HG03159 (cell line): ENCODE measurements around the gene NMNAT2.
"Not testable (repeated sequence)": the region's sequence is repeated elsewhere in the genome, so short reads cannot be mapped to it uniquely, and the experiment has no call there.

Experiments
- ATAC-seq: cut with Tn5 transposase; IDR thresholded peaks from one replicate; pipeline ENCODE4 v1.9.1; 2021; ENCODE audit warnings: mild to moderate bottlenecking, moderate library complexity; ENCODE audit not compliant: unreplicated experiment

NMNAT2 gene

DNA sequence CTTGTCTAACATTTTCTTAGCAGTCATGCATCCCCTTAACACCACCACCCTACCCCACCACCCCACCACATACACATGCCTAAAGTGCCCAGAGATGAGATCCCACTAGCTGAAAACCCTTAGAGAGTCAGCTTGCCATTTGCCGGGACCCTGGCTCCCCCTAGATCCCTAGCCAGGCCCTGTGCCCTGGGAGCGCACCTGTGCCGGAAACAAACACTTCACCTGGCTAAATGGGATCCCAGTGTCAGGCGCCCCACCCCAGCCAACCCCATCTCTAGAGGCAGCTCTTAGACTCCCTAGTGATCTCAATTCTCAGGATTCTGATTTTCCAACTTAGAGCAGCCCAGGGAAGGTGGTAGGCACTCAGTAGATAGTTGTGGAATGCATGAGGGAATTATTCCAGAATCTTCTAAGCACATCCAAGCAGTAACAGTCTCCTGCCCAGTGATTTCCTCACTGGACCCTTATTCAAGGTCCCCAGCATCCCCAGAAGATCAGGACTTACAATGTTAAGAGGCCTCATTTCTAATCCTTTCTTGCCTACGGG, 126.9 kb downstream of the NMNAT2 start:
- no peak for ATAC-seq

GRCh38 chr1:183290628-183291027, 127.6 kb downstream of the NMNAT2 start:
- no peak for ATAC-seq

DNA sequence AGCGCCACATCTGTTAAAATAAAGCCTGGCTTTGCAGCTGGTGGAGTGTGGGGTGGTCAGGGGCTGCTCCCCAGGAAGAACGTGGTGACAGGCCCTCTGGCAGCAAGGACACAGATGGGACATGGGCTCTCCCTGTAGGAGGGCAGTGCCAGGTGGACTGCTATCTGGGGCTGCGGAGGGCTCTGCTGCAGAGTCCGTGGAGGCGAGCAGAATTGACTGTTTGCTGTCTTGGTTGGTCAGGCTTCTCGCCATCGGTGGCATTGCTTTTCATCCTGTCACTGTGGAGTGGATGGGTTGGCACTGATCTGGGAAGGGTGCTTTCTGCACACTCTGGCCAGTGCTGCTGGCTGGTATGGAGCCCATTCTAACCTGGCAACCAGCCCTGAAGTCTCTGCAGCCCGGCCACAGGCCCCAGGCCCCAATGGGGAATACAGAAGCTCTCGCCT, 129.1 kb downstream of the NMNAT2 start:
- no peak for ATAC-seq

DNA sequence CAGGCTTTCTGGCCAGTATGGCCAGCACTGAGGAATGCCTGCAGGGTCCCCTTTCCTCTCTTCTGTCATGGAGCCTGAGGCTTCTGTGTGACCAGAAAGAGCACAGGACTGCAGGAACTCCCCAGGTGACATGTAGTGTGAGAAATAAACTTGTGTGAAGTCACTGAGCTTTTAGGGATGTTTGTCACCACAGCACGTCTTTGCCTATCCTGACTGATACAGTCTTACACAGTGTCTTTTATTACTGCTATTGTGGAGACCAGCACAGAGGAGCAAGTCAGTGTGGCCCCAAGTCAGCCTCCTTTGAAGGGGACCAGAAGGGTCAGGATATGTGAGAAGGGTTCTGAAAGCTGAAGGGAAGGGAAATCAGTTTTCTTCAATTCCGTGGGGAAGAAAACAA, 129.6 kb downstream of the NMNAT2 start:
- ATAC-seq = no peak

DNA sequence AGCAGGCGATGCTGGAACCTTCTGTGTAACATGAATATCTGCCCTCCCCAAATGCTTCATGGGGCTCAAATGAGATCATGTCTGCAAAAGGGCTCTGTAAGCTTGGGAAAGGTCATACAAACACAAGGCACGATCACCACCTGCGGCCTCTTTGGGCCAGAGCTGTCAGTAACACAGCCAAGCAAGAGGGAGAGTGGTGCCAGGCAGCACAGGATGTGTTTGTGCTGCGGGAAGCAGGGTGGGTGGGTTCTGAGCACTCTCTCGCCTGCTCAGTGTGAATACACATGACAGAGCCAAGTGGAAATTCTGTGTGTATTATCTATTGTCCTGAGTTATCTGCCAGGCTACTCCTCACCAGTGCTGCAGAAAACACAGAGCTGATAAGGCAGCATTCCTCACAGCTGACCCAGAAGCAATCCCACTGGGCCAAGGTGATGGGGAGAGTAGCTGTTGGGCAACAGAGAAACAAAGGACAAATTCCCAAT, 130.9 kb downstream of the NMNAT2 start:
- no peak for ATAC-seq

DNA sequence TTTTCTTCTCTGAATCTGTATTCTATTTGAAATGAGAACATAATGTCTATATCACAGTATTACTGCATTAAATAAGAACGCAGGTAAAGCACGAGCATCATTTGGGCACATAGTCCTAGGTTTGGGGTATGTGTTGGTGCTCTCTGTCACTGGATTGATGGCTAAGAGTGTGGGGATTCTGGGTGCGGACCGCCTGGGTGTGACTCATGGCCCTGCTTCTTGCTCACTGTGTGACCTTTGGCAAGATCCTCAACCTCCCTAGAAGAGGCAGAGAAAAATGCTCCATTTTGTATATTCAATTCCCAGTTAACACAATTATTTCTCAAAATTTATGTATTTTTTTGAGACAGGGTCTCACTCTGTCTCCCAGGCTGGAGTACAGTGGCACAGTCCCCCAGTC, 132.4 kb downstream of the NMNAT2 start:
- no peak for ATAC-seq

- ATAC-seq = no peak
Observed at GRCh38 chr1:183285256-183285655, 132.9 kb downstream of the NMNAT2 start.

- ATAC-seq = no peak
Observed at GRCh38 chr1:183284086-183284485, 134.1 kb downstream of the NMNAT2 start.

DNA sequence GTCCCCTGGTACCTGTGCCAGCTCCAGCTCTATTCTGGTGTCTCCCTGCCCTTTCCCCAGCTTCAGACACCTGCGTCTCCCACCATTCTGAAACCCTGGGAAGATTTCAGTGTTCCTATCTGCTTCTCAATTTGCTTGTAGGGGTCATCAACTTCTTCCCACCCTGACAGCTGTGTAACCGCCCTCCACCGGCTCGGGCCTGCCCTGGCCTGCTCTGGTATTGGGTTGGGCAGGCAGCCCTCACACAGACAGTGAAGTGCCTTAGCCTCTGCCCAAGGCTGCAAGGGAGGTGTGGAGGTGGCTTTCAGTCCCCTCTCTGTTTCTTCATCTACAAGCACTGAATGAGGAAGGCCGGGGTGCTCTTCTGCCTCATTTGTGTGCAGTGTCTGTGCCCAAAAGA, 134.9 kb downstream of the NMNAT2 start:
- ATAC-seq = no peak

- no peak for ATAC-seq
Observed at GRCh38 chr1:183282101-183282855, 135.9 kb downstream of the NMNAT2 start.

DNA sequence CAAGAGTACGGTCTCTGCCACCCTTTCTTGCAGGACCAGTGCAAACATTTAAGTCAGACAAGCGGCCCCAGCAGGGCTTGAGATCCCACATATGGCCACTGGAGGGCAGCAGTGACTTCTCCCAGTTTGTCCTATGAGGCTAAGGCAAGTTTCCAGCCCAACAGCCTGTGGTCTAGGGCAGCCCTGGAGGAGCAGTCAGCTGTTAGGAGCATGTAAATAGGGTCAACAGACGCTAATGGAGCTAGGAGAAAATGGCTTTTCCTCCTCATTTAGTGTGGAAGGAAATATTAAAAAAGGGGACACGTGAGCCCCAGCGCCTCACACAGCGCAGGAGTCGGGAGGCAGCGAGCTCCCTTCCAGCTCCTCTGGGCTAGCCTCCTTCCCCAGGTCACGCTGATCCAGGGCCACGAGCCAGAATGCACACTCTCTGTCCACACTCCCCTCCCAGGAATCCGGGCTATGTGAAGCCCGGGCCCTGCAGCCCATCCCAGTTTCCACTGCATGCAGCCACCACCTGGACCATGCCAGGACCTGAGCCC, 136.6 kb downstream of the NMNAT2 start:
- peak; percentile 77 for ATAC-seq

DNA sequence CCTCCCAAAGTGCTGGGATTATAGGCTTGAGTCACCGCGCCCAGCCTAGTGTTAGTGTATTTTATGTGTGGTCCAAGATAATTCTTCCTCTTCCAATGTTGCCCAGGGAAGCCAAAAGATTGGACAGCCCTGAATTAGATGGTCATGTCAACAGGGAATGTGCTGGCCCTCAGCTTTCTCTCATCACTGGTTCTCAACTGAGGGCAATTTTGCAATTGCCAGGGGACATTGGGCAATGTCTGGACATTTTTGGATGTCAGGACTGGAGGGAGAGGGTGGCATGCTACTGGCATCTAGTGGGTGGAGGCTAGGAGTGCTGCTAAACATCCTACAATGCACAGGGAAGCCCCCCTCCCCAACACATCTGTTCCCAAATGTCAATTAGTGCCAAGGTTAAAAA, 137.1 kb downstream of the NMNAT2 start:
- no peak for ATAC-seq

DNA sequence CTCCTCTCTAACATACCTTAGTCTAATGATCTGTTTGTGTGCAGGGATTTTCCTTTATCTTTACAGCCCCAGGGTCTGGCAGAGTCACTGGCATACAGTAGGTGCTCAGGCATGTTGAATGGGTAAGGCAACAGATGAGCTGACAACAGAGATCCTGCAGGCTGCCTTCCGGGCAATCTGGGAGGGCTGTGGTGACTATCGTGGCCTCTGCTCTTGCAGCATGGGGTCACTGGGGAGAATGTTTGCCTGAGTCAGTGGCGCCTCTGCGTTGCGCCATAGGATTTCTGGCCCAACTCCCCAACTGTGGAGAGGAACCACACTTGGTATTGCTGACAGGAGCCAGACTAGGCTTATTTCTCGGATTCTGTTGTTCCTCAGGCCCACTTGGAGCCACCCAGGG, 138.3 kb downstream of the NMNAT2 start:
- ATAC-seq = no peak

GRCh38 chr1:183278739-183279591, 139.2 kb downstream of the NMNAT2 start:
- ATAC-seq = no peak

- ATAC-seq = no peak
Observed at GRCh38 chr1:183277821-183278738, 140.1 kb downstream of the NMNAT2 start.

- ATAC-seq = no peak
Observed at GRCh38 chr1:183276386-183277080, 141.6 kb downstream of the NMNAT2 start.

- no peak for ATAC-seq
Observed at GRCh38 chr1:183275322-183275721, 142.9 kb downstream of the NMNAT2 start.

DNA sequence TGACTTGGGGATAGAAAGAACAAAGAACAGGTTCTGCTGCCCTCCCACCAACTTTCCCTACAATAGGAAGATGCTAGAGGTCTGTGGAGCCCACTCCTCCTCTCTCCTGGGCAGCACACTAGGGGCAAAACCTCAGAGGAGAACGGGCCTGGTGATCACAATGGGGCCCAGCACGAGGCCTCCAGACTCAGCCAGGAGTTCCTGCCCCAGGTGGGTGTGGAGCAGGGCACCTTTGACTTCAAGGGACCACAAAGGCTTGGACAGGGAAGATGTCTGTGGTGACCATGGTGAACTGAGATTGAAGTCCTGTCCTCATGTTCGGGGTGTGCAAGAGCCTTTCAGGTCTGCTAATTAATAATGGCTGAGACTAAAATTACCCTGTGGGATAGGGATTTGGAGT, 143.3 kb downstream of the NMNAT2 start:
- ATAC-seq = no peak

GRCh38 chr1:183273984-183274383, 144.2 kb downstream of the NMNAT2 start:
- ATAC-seq = not testable (repeated sequence)

- ATAC-seq = no peak
Observed at GRCh38 chr1:183273300-183273699, 144.9 kb downstream of the NMNAT2 start.
